T-helper 1 cell treated with Interleukin-12 subunit alpha and Interleukin-12 subunit beta and Interleukin-4 antibody, amounts not matched to agents 30 μg/mL and 1 μg/mL, for 36 hours (primary cell): Measurements from ENCODE around the gene HDAC11.
"Not testable (repeated sequence)": the region's sequence is repeated elsewhere in the genome, so short reads cannot be mapped to it uniquely, and the experiment has no call there.

Experiments
- H3K27ac Mint-ChIP-seq: one replicate; pipeline ENCODE4 v1.8.0; 2021; ENCODE audit warnings: mild to moderate bottlenecking, mixed read lengths
- H3K27me3 Mint-ChIP-seq: one replicate; pipeline ENCODE4 v1.8.0; 2021; ENCODE audit warnings: low read depth, mixed read lengths
- H3K36me3 Mint-ChIP-seq: one replicate; pipeline ENCODE4 v1.8.0; 2021; ENCODE audit warnings: low read depth, mixed read lengths
- H3K4me1 Mint-ChIP-seq: one replicate; pipeline ENCODE4 v1.8.0; 2021; ENCODE audit warnings: low read depth, mixed read lengths
- H3K4me3 Mint-ChIP-seq: one replicate; pipeline ENCODE4 v1.8.0; 2021; ENCODE audit warnings: mild to moderate bottlenecking, moderate library complexity, mixed read lengths
- H3K9me3 Mint-ChIP-seq: one replicate; pipeline ENCODE4 v1.8.0; 2021; ENCODE audit warnings: mixed read lengths

Gene HDAC11

DNA sequence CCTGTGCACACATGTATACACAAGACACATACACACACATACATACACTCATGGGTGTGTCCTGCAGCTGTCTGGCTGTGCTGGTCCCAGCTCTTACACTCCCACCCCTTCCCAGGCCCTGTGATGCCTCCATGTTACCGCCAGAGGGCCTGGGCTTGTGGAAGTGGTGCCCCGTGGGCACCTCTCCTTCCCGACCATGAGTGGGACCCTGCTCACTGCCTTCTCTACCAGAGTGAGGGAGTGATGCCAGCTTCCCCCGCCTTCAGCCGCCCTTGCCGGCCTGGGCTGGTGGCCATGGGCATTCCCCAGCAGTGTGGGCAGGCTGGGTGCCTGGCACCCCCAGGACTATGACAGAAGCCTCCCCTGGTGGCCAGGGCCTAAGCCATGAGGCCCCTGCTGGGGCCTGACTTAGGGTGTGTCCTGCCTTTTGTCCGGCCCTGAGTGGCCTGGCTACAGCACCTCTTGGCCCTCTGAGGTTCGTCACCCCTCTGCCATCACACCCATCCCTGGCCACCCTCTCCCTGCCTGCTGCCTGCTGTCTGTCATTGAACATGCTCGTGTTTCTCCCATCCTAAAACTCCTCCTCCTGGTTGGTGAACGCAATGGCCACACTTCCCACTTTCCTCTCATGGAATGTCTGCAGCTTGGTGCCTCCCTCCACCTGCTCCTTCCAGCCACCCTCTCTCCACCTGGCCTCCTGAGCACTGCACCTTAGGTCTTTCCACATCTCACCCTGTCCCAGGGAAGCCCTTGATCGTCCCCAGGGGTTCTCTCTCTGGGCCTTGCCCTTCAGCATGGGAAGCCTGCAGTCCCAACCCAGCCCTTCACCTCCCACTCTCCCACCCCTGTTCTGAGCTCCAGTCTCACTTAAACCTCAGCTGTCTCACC, 14.6 kb downstream of the HDAC11 start:
- H3K4me3 Mint-ChIP-seq: no peak overlapping the region
- H3K27ac Mint-ChIP-seq: no peak overlapping the region
- H3K4me1 Mint-ChIP-seq: peaks cover 2% of the 10 kb centered on the region
- H3K27me3 Mint-ChIP-seq: no peaks in the 10 kb centered on the region
- H3K36me3 Mint-ChIP-seq: no peaks in the 10 kb centered on the region
- H3K9me3 Mint-ChIP-seq: no peaks in the 10 kb centered on the region

DNA sequence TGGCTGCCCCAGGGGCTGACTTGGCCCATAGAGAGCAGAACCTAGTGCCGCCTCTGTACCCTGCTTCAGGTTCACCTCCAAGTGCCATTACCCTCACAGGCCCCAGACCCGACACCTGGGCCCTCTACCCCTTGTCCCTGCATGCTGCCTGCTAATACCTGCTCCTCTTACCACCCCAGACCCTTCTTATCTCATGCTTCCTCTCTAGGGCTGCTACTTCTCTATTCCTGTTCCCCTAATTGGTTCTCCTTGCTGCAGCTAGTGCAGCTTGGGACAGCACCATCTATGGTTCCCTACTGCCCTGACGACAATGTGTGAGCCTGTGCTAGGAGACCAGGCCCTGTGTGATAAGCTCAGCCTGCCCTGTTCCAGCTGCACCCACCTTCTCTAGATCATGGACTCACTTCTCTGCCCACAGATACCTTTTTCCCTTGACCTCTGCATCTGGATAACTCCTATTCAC, 15.3 kb downstream of the HDAC11 start:
- Mint-ChIP-seq H3K4me3 (no peak overlapping the region), H3K36me3 (no peaks in the 10 kb centered on the region), H3K9me3 (no peaks in the 10 kb centered on the region), H3K27ac (no peak overlapping the region), H3K4me1 (peaks cover 2% of the 10 kb centered on the region), H3K27me3 (no peaks in the 10 kb centered on the region)

DNA sequence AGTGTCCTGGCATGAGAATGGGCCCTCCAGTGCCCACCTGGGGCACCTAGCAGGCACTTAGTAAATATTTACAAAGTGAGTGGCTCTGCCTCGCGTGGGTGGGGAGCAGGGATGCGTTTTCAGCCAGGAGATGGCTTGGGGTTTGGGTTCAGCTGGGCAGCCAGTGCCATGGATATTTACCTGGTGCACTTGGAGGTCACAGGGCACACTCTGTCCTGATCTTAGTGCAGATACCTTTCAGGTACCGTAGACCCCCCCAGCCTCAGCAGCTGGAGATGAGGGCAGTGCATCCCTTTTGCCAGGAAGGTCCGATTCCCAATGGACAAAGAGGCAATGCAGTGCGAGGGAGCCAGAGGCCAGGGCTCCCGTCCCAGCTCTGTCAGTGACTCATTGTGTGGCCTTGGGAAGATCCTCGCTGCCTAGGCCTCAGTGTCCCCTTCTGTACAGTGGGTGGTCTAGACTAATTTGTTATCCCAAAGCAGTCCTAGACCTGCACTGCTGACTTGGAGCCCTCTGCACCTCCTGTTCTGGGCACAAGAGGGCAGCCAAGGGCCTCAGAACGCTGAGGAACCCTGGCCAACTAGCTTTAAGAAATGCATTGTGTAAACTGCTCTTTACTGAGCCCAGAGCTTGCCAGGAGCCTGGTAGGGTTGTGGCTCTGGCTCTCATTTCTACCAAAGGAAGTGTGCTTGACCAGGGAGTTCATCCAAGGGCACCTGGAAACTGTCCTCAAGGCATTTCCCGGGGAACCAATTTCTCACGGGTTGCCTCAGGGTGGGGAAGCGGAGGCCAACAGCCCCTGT, 16.0 kb downstream of the HDAC11 start:
- Mint-ChIP-seq H3K4me1 (peaks cover 2% of the 10 kb centered on the region), H3K9me3 (no peaks in the 10 kb centered on the region), H3K27me3 (no peaks in the 10 kb centered on the region), H3K36me3 (no peaks in the 10 kb centered on the region), H3K4me3 (no peak overlapping the region), H3K27ac (no peak overlapping the region)

DNA sequence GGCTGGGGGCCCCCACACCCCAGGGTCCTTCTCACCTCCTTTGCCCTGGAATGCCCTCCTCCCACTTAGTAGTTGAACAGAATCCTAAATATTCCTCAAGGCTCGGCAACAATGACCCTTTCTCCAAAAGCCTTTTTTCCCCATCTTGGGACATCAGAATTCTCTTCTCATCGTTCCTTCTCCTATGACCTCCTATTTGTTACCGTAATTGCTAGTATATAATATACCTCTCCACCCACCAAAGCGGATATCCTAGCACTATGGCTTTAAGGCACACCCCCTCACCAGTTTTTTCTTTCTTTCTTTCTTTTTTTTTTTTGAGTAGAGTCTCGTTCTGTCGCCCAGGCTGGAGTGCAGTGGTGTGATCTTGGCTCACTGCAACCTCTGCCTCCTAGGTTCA, 16.8 kb downstream of the HDAC11 start:
- peak overlapping the region; percentile 11 for H3K27ac Mint-ChIP-seq
- H3K36me3 Mint-ChIP-seq: no peaks in the 10 kb centered on the region
- no peaks in the 10 kb centered on the region for H3K9me3 Mint-ChIP-seq
- H3K4me1 Mint-ChIP-seq: peaks cover 2% of the 10 kb centered on the region
- no peaks in the 10 kb centered on the region for H3K27me3 Mint-ChIP-seq
- no peak overlapping the region for H3K4me3 Mint-ChIP-seq

DNA sequence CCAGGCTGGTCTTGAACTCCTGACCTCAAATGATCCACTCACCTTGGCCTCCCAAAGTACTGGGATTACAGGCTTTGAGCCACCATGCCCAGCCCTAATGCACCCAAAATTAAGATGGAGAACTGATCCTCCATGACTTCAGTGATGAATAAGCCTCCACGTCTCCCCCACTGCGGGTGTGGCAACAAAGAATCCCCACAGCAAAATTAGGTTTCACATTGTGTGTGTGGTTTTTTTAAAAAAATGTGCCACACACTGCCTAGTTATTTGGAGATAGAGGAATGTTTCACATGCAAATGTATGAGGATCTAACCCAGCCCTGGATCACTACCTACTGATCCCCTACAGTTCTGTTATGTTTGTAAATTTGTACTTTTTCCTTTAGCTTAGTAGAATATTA, 17.3 kb downstream of the HDAC11 start:
- Mint-ChIP-seq H3K27ac (no peak overlapping the region), H3K27me3 (no peaks in the 10 kb centered on the region), H3K36me3 (no peaks in the 10 kb centered on the region), H3K4me3 (no peak overlapping the region), H3K9me3 (no peaks in the 10 kb centered on the region), H3K4me1 (peaks cover 2% of the 10 kb centered on the region)

DNA sequence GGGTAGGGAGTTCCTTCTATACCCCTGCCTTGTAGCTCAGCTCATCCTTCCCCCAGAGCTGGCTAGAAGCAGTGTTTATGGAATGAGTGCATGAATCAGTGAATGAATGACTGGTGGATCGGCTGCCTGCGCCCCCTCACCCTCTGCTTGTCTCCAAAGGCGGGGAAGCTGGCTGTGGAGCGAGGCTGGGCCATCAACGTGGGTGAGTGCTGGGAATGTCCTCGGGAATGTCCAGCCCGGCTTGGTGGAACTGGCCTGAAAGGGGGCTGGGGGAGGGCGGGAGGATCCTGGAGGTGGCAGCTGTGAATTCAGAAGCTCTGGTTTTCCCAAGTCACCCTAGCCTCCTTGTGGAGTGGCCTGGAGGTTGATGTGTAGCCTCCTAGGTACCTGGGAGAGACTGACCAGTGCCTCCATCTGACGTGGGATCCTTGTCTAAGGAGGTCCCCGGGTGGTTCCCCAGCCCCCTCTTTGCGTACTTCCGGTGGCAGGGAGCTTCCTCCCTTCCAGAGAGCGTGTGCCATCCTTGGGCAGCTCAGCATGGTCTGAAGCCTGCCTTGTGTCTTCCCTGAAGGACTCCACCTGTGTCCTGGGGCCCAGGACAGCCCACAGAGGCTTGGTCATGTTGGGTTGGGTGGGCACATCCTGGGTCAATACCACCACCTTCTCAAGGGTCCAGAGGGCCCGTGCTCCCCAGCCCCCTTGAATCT, 18.4 kb downstream of the HDAC11 start:
- Mint-ChIP-seq H3K4me3 (no peak overlapping the region), H3K36me3 (no peaks in the 10 kb centered on the region), H3K27ac (no peak overlapping the region), H3K4me1 (peaks cover 2% of the 10 kb centered on the region), H3K27me3 (no peaks in the 10 kb centered on the region), H3K9me3 (no peaks in the 10 kb centered on the region)

DNA sequence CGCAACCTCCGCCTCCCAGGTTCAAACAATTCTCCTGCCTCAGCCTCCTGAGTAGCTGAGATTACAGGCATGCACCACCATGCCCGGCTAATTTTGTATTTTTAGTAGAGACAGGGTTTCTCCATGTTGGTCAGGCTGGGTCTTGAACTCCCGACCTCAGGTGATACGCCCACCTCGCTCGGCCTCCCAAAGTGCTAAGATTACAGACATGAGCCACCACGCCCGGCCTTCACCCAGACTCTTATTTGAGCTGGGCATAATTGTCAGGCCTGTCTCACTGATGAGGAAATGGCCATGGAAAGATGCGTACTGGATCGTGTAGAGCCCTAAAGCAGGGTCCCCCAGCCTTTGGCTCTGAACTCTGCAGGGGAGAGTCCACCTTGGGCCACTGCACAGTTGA, 19.1 kb downstream of the HDAC11 start:
- H3K4me1 Mint-ChIP-seq, H3K4me3 Mint-ChIP-seq, H3K9me3 Mint-ChIP-seq, H3K36me3 Mint-ChIP-seq, H3K27me3 Mint-ChIP-seq, H3K27ac Mint-ChIP-seq: not testable (repeated sequence)

DNA sequence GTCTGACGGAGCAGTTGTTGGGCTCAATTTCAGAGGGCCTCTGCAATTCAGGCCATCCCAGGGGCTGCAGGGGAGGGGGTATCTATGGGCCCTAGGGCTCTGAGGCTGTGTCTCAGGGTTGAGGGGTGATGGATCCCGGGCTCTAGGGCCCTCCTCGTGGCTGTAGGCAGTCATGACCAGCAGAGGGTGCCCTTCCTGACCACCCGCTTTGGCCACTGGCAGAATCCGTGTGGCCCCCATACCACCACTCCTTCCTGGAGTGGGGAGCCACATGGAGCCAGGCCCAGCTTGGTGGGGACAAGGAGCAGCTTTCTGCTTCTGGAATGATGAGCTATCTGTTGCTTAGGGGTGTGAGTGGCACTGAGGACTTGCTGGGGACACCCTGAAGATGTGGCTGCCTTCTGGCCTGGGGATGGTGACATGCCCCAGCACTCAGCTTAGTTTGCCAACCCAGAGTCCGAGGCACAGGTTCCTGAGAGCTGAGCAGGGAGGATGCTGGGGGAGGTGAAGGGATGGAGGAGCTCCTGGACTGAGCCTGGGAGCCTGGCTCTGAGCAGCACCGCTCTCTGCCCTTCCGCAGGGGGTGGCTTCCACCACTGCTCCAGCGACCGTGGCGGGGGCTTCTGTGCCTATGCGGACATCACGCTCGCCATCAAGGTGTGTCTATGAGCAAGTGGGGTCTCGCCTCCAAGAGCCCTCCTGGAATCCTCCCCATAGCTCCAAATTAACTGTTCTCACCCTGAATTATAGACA, 20.2 kb downstream of the HDAC11 start:
- Mint-ChIP-seq H3K4me3 (no peak overlapping the region), H3K36me3 (no peaks in the 10 kb centered on the region), H3K9me3 (no peaks in the 10 kb centered on the region), H3K27me3 (no peaks in the 10 kb centered on the region), H3K4me1 (peaks cover 2% of the 10 kb centered on the region), H3K27ac (no peak overlapping the region)

DNA sequence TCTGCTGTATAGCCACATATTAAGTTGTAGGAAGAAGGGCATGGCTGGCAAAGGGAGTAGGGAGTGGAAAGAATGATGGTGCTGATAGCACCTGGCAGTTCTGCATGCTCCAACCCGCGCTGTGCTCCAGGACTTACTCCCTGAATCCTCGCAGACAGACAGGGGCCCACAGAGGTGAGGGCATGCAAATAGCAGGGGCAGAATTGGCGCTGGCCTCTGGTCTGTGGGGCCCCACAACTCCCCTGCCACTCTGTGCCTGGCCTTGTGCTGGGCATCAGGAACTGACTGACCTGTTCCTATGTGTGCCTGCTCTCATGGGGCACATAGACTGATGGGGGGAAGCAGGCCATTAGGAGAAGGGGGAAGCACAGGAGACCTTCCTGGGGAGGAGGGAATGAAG, 20.9 kb downstream of the HDAC11 start:
- Mint-ChIP-seq H3K27ac (no peak overlapping the region), H3K4me3 (no peak overlapping the region), H3K4me1 (peaks cover 2% of the 10 kb centered on the region), H3K36me3 (no peaks in the 10 kb centered on the region), H3K27me3 (no peaks in the 10 kb centered on the region), H3K9me3 (no peaks in the 10 kb centered on the region)

DNA sequence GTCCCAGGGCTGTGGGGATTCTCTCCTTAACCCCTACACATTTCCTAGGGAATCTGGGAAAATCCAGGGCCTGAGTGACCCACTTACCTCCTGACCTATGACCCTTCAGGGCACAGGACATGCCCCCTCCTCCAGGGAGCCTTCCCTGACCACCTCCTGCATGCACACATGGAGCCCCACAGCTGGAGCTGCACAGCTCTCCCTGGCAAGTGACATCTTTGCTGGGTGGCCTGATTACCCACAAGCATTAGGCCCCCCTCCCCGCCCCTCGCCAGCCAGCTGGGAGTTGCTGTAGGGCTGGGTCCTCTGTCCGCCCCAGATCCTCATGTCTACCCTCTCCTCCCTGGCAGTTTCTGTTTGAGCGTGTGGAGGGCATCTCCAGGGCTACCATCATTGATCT, 21.4 kb downstream of the HDAC11 start:
- no peak overlapping the region for H3K4me3 Mint-ChIP-seq
- H3K4me1 Mint-ChIP-seq: no peaks in the 10 kb centered on the region
- no peaks in the 10 kb centered on the region for H3K9me3 Mint-ChIP-seq
- H3K36me3 Mint-ChIP-seq: no peaks in the 10 kb centered on the region
- no peaks in the 10 kb centered on the region for H3K27me3 Mint-ChIP-seq
- H3K27ac Mint-ChIP-seq: no peak overlapping the region

DNA sequence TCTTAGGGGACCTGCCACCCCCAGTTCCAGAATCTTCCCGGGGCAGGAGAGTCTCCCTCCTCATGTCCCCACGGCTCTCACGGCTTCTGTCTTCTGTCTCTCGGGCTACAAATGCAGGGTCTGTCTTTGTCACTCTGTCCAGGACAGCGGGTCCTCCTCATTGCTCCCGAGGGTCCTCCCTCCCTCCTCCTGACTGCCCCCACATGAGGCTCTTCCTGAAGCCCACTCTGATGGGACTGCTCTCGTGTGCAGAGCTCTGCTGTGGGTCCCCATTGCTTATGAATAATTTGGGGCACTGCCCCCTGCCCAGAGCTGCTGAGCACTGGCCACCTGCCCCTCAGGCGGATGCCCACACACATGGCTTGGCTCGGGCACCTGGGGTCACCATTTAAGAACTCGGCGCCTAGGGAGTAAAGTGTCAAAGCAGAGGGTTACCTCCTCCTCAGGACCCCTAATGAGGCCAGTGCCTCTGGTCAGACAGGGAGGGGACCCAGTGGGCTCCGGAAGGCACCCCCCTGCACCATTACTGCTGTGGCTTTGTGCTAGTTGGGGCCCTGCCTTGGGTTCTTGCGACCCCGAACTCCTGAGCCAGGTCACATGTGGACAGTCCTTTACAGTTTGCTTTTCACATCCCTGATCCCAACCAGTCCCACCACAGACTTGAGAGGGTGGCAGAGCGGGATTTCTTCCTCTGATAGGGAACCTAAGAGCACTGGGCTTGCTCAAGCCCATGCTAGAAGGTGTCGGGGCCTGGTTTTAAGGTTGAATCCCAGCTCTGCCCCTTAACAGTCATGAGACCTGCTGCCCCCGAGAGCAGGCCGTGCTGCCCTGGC, 22.1 kb downstream of the HDAC11 start:
- no peaks in the 10 kb centered on the region for H3K9me3 Mint-ChIP-seq
- no peaks in the 10 kb centered on the region for H3K27me3 Mint-ChIP-seq
- no peaks in the 10 kb centered on the region for H3K4me1 Mint-ChIP-seq
- no peak overlapping the region for H3K27ac Mint-ChIP-seq
- no peaks in the 10 kb centered on the region for H3K36me3 Mint-ChIP-seq
- no peak overlapping the region for H3K4me3 Mint-ChIP-seq

DNA sequence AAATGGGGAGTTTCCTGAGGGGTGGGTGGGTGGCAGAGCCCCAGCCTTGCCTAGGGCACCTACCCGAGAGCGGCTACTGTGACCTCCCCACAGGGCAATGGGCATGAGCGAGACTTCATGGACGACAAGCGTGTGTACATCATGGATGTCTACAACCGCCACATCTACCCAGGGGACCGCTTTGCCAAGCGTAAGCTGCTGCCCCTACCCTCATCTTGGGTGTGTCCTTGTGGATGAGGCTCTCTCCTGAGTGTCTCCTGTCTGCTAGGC, 22.6 kb downstream of the HDAC11 start:
- Mint-ChIP-seq H3K9me3 (no peaks in the 10 kb centered on the region), H3K36me3 (no peaks in the 10 kb centered on the region), H3K4me1 (no peaks in the 10 kb centered on the region), H3K4me3 (no peak overlapping the region), H3K27ac (no peak overlapping the region), H3K27me3 (no peaks in the 10 kb centered on the region)

DNA sequence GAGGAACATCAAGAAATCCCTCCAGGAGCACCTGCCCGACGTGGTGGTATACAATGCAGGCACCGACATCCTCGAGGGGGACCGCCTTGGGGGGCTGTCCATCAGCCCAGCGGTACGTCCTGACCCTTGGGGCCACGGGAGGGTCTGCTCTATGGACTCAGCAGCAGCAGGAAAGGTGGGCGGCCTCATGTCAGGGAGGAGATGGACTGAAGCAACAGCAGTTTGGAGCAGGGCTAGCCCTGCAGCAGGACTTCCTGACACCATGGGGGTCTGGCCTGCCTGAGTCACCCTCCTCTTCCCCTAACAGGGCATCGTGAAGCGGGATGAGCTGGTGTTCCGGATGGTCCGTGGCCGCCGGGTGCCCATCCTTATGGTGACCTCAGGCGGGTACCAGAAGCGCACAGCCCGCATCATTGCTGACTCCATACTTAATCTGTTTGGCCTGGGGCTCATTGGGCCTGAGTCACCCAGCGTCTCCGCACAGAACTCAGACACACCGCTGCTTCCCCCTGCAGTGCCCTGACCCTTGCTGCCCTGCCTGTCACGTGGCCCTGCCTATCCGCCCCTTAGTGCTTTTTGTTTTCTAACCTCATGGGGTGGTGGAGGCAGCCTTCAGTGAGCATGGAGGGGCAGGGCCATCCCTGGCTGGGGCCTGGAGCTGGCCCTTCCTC, 24.2 kb downstream of the HDAC11 start:
- H3K27ac Mint-ChIP-seq: no peak overlapping the region
- H3K9me3 Mint-ChIP-seq: no peaks in the 10 kb centered on the region
- no peaks in the 10 kb centered on the region for H3K27me3 Mint-ChIP-seq
- no peak overlapping the region for H3K4me3 Mint-ChIP-seq
- no peaks in the 10 kb centered on the region for H3K4me1 Mint-ChIP-seq
- H3K36me3 Mint-ChIP-seq: no peaks in the 10 kb centered on the region
